PFSK-1 (cell line): ENCODE results near the gene BNIP5.

Source experiments
- FOXP2 ChIP-seq: optimal IDR thresholded peaks from 2 replicates; pipeline ENCODE3; 2011; ENCODE audit warnings: borderline replicate concordance, control low read depth, inconsistent platforms; ENCODE audit not compliant: insufficient read depth; ENCODE audit errors: extremely low read length, extremely low read depth
- POLR2AphosphoS5 ChIP-seq: IDR thresholded peaks from 2 replicates; pipeline ENCODE4 v1.6.1; 2012; ENCODE audit warnings: low read depth, mild to moderate bottlenecking, control low read depth, low read length, moderate library complexity
- REST ChIP-seq, 2 experiments: IDR thresholded peaks; 2 replicates each; pipeline versions ENCODE4 v1.6.1 to v1.8.0; 2011 to 2012; ENCODE audit warnings: low read depth in 2 of 2, low read length in 2 of 2, control low read depth in 1 of 2, inconsistent platforms in 1 of 2, mild to moderate bottlenecking in 1 of 2, moderate library complexity in 1 of 2; ENCODE audit not compliant: insufficient read depth in 1 of 2
- SIN3A ChIP-seq: IDR thresholded peaks from 2 replicates; pipeline ENCODE4 v1.6.1; 2012; ENCODE audit warnings: mild to moderate bottlenecking, low read length, moderate library complexity, borderline replicate concordance; ENCODE audit not compliant: insufficient read depth
- TAF1 ChIP-seq: IDR thresholded peaks from 2 replicates; pipeline ENCODE4 v1.6.1; 2012; ENCODE audit warnings: low read length, control low read depth, borderline replicate concordance; ENCODE audit not compliant: insufficient read depth

BNIP5 gene

GRCh38 chr6:36340306-36340617 is 3.6 kb upstream of the BNIP5 start:
- no peak for TF ChIP-seq SIN3A
- TF ChIP-seq REST (IDR thresholded peaks at IDR 0.05; ENCODE audit: insufficient read depth in 1 of 2, low read depth in 2 of 2, low read length in 2 of 2), result no peak
- no peak for TF ChIP-seq POLR2AphosphoS5
- no peak for TF ChIP-seq FOXP2
- TF ChIP-seq TAF1, result no peak

GRCh38 chr6:36339146-36339545 is 2.5 kb upstream of the BNIP5 start:
- TF ChIP-seq TAF1 (no peak), FOXP2 (no peak), REST (IDR thresholded peaks at IDR 0.05; ENCODE audit: insufficient read depth in 1 of 2, low read depth in 2 of 2, low read length in 2 of 2) (no peak), POLR2AphosphoS5 (no peak), SIN3A (no peak)

- TF ChIP-seq REST (IDR thresholded peaks at IDR 0.05; ENCODE audit: insufficient read depth in 1 of 2, low read depth in 2 of 2, low read length in 2 of 2), result no peak
These were observed 1.1 kb upstream of the BNIP5 start for GRCh38 chr6:36337814-36338213.

GRCh38 chr6:36336208-36336710 is 429 bp downstream of the BNIP5 start:
- TF ChIP-seq REST (IDR thresholded peaks at IDR 0.05; ENCODE audit: insufficient read depth in 1 of 2, low read depth in 2 of 2, low read length in 2 of 2) (no peak), FOXP2 (no peak), POLR2AphosphoS5 (no peak), TAF1 (no peak), SIN3A (no peak)

- TF ChIP-seq POLR2AphosphoS5 (no peak), REST (IDR thresholded peaks at IDR 0.05; ENCODE audit: insufficient read depth in 1 of 2, low read depth in 2 of 2, low read length in 2 of 2) (no peak), TAF1 (no peak), FOXP2 (no peak), SIN3A (no peak)
These were observed 1.1 kb downstream of the BNIP5 start for GRCh38 chr6:36335465-36336207.
